H9 (cell line): ENCODE measurements around the gene AQP2. TPM values are rescaled to one million over a fixed set of nuclear protein-coding genes. Genes with fewer than 3 reads are reported as not detected.

Experiments used
- DNase-seq: peaks from one replicate; pipeline ENCODE4 v3.0.0-alpha.2; 2017
- H2AFZ ChIP-seq: one replicate; pipeline ENCODE4 v1.6.1; 2013; ENCODE audit warnings: mild to moderate bottlenecking, low read length, control low read depth, moderate library complexity
- H2AK5ac ChIP-seq: 2 replicates; pipeline ENCODE4 v1.6.1; 2013; ENCODE audit warnings: low read length, control low read depth, mixed read lengths; ENCODE audit not compliant: insufficient read length
- H2BK120ac ChIP-seq: one replicate; pipeline ENCODE4 v1.6.1; 2013; ENCODE audit warnings: low read depth, mild to moderate bottlenecking, low read length, control low read depth, inconsistent platforms; ENCODE audit not compliant: poor library complexity, severe bottlenecking
- H2BK12ac ChIP-seq: 2 replicates; pipeline ENCODE4 v1.6.1; 2013; ENCODE audit warnings: low read length, control low read depth, mixed read lengths, low read depth; ENCODE audit not compliant: insufficient read length
- H2BK15ac ChIP-seq: 2 replicates; pipeline ENCODE4 v1.6.1; 2013; ENCODE audit warnings: low read depth, low read length, control low read depth
- H2BK20ac ChIP-seq: one replicate; pipeline ENCODE4 v1.6.1; 2013; ENCODE audit warnings: low read depth, mild to moderate bottlenecking, low read length, control low read depth, inconsistent platforms; ENCODE audit not compliant: poor library complexity, severe bottlenecking
- H2BK5ac ChIP-seq: 2 replicates; pipeline ENCODE4 v1.6.1; 2013; ENCODE audit warnings: low read length, control low read depth, mixed read lengths; ENCODE audit not compliant: insufficient read length
- H3K14ac ChIP-seq: 2 replicates; pipeline ENCODE4 v1.6.1; 2013; ENCODE audit warnings: low read length, control low read depth; ENCODE audit not compliant: insufficient read depth
- H3K18ac ChIP-seq: 2 replicates; pipeline ENCODE4 v1.6.1; 2013; ENCODE audit warnings: low read depth, mild to moderate bottlenecking, mixed read lengths, low read length, control low read depth; ENCODE audit not compliant: insufficient read length
- H3K23ac ChIP-seq: 2 replicates; pipeline ENCODE4 v1.6.1; 2013; ENCODE audit warnings: low read length, control low read depth, mixed read lengths, low read depth; ENCODE audit not compliant: insufficient read length
- H3K23me2 ChIP-seq: 2 replicates; pipeline ENCODE4 v1.6.1; 2013; ENCODE audit warnings: low read depth, mild to moderate bottlenecking, mixed read lengths, low read length, control low read depth; ENCODE audit not compliant: insufficient read length, poor library complexity, severe bottlenecking
- H3K27ac ChIP-seq: 2 replicates; pipeline ENCODE4 v1.5.1; 2013; ENCODE audit warnings: low read length, control low read depth, mixed read lengths, low read depth; ENCODE audit not compliant: insufficient read length
- H3K27me3 ChIP-seq: 2 replicates; pipeline ENCODE4 v1.6.1; 2013; ENCODE audit warnings: low read length, control low read depth, inconsistent platforms; ENCODE audit not compliant: insufficient read depth
- H3K4ac ChIP-seq: 2 replicates; pipeline ENCODE4 v1.6.1; 2013; ENCODE audit warnings: low read depth, mild to moderate bottlenecking, control low read depth, inconsistent platforms, low read length, moderate library complexity
- H3K4me1 ChIP-seq: 2 replicates; pipeline ENCODE4 v1.6.1; 2013; ENCODE audit warnings: low read length, control low read depth, inconsistent platforms; ENCODE audit not compliant: insufficient read depth
- H3K4me2 ChIP-seq: 2 replicates; pipeline ENCODE4 v1.6.1; 2013; ENCODE audit warnings: low read length, control low read depth, mixed read lengths; ENCODE audit not compliant: insufficient read length, insufficient read depth
- H3K56ac ChIP-seq: 2 replicates; pipeline ENCODE4 v1.6.1; 2013; ENCODE audit warnings: low read depth, mild to moderate bottlenecking, mixed read lengths, low read length, control low read depth; ENCODE audit not compliant: insufficient read length
- H3K79me1 ChIP-seq: 2 replicates; pipeline ENCODE4 v1.6.1; 2013; ENCODE audit warnings: low read depth, mild to moderate bottlenecking, moderate library complexity, low read length, control low read depth, inconsistent platforms; ENCODE audit not compliant: insufficient read depth, poor library complexity, severe bottlenecking
- H3K79me2 ChIP-seq: 2 replicates; pipeline ENCODE4 v1.6.1; 2013; ENCODE audit warnings: low read length, control low read depth, inconsistent platforms; ENCODE audit not compliant: insufficient read depth
- H3K9ac ChIP-seq: 2 replicates; pipeline ENCODE4 v1.6.1; 2013; ENCODE audit warnings: low read length, control low read depth, mixed read lengths; ENCODE audit not compliant: insufficient read length; ENCODE audit errors: extremely low read depth
- H3K9me3 ChIP-seq: one replicate; pipeline ENCODE4 v1.6.1; 2013; ENCODE audit warnings: low read depth, low read length, inconsistent platforms; ENCODE audit not compliant: control insufficient read depth
- H3T11ph ChIP-seq: one replicate; pipeline ENCODE4 v1.6.1; 2013; ENCODE audit warnings: mild to moderate bottlenecking, low read length, control low read depth, inconsistent platforms
- H4K20me1 ChIP-seq: one replicate; pipeline ENCODE4 v1.6.1; 2013; ENCODE audit not compliant: control insufficient read depth, insufficient read length, insufficient read depth
- H4K5ac ChIP-seq: 2 replicates; pipeline ENCODE4 v1.6.1; 2013; ENCODE audit warnings: low read depth, mild to moderate bottlenecking, mixed read lengths, low read length, control low read depth; ENCODE audit not compliant: insufficient read length
- H4K8ac ChIP-seq: replicated peaks from 2 replicates; pipeline ENCODE4 v1.6.1; 2013; ENCODE audit warnings: low read length, control low read depth, mixed read lengths, low read depth; ENCODE audit not compliant: insufficient read length
- H4K91ac ChIP-seq: 2 replicates; pipeline ENCODE4 v1.6.1; 2013; ENCODE audit warnings: low read depth, mild to moderate bottlenecking, moderate library complexity, mixed read lengths, low read length, control low read depth; ENCODE audit not compliant: insufficient read length
- H3K27ac Mint-ChIP-seq, 3 experiments: 2 replicates in 2 of 3; 3 replicates in 1 of 3; pipeline ENCODE4 v1.8.0; 2020 to 2021; ENCODE audit warnings: mixed read lengths in 3 of 3, mild to moderate bottlenecking in 1 of 3, moderate library complexity in 1 of 3
- H3K27me3 Mint-ChIP-seq: 2 replicates; pipeline ENCODE4 v1.8.0; 2021; ENCODE audit warnings: low read depth, mild to moderate bottlenecking, moderate library complexity, mixed read lengths
- H3K36me3 Mint-ChIP-seq, 3 experiments: 2 replicates in 2 of 3; 3 replicates in 1 of 3; pipeline ENCODE4 v1.8.0; 2020 to 2021; ENCODE audit warnings: low read depth in 3 of 3, mixed read lengths in 3 of 3; ENCODE audit not compliant: insufficient read depth in 1 of 3
- H3K4me1 Mint-ChIP-seq, 2 experiments: 2 replicates each; pipeline ENCODE4 v1.8.0; 2020; ENCODE audit warnings: mixed read lengths in 2 of 2
- H3K4me3 Mint-ChIP-seq, 2 experiments: 2 replicates in 1 of 2; 3 replicates in 1 of 2; pipeline ENCODE4 v1.8.0; 2020 to 2021; ENCODE audit warnings: mild to moderate bottlenecking in 2 of 2, mixed read lengths in 2 of 2, moderate library complexity in 1 of 2
- H3K9me3 Mint-ChIP-seq, 2 experiments: 2 replicates in 1 of 2; 3 replicates in 1 of 2; pipeline ENCODE4 v1.8.0; 2020; ENCODE audit warnings: mild to moderate bottlenecking in 2 of 2, mixed read lengths in 2 of 2, moderate library complexity in 1 of 2
- CTCF ChIP-seq: fragments of 200-600 bp; sonication (generic); conservative IDR thresholded peaks from 3 replicates; pipeline ENCODE4 v1.8.0; 2021; ENCODE audit warnings: antibody characterized with exemption, mild to moderate bottlenecking
- WGBS: extraction: QIAGEN DNeasy Blood & Tissue Kit; methylation state at CpG from one replicate; pipeline ENCODE4 v1.1.7; 2013; ENCODE audit warnings: missing lambda C conversion rate, low lambda C conversion rate, mixed read lengths; ENCODE audit not compliant: insufficient read length; ENCODE audit errors: extremely low coverage; 5-methylcytosine and 5-hydroxymethylcytosine counted together
- total RNA-seq: library from RNA; stranded (reverse); gene quantifications from 2 replicates; pipeline ENCODE4 v1.2.1, GENCODE V29; 2021

AQP2 gene
- total RNA-seq, 1 experiment from 2014 or later: not detected

DNA sequence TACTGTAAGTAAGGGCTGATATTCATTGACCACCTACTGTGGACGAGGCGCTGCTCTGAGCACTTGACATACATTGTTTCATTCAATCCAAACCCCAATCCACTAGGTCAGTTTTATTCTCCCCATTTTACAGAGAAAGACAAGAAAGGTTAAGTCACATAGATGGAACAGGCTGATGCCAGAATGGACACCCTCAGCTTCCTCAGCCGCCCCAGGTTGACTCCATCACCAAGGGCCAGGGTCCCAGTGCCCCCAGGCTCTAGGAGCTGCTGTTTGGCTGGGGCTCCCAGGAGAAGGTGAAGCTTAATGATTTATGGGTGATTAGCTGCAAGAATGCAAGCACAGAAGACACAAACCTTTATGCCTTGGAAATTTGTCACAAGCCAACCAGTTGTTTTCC, 671 bp upstream of the AQP2 start:
- Histone ChIP-seq H3K4me2 (no peak overlapping the region), H3T11ph (no peak overlapping the region), H3K79me1 (no peaks in the 10 kb centered on the region), H2BK12ac (no peak overlapping the region), H3K23me2 (peaks cover 5% of the 10 kb centered on the region), H3K27ac (no peak overlapping the region), H3K4me1 (no peaks in the 10 kb centered on the region; the same call in 1 of the 2 replicates), H2AK5ac (no peak overlapping the region), H3K23ac (no peak overlapping the region), H3K4ac (no peak overlapping the region), H3K9ac (no peak overlapping the region), H4K20me1 (no peaks in the 10 kb centered on the region), H2AFZ (no peak overlapping the region), H2BK20ac (no peak overlapping the region), H4K91ac (no peak overlapping the region), H3K79me2 (no peaks in the 10 kb centered on the region), H2BK15ac (no peak overlapping the region), H3K18ac (no peak overlapping the region), H3K14ac (no peak overlapping the region), H4K8ac (no peak overlapping the region), H2BK120ac (no peak overlapping the region), H3K27me3 (no peaks in the 10 kb centered on the region), H4K5ac (no peak overlapping the region), H3K56ac (no peak overlapping the region), H2BK5ac (no peak overlapping the region), H3K9me3 (no peaks in the 10 kb centered on the region)
- Mint-ChIP-seq H3K9me3 (no peaks in the 10 kb centered on the region), H3K36me3 (no peaks in the 10 kb centered on the region), H3K27me3 (peaks cover 15% of the 10 kb centered on the region), H3K4me1 (peaks cover 30 to 35% of the 10 kb centered on the region in 2 experiments), H3K27ac (no peak overlapping the region), H3K4me3 (no peak overlapping the region)
- no peak for TF ChIP-seq CTCF
- no peak for DNase-seq
- WGBS: no CpG with 5 or more reads among the region's 3 CpGs
